ENCODE data around the gene CPA5.

Gene CPA5

GRCh38 chr7:130333832-130334231, 10.8 kb upstream of the CPA5 start:
- no peak for DNase-seq

DNA sequence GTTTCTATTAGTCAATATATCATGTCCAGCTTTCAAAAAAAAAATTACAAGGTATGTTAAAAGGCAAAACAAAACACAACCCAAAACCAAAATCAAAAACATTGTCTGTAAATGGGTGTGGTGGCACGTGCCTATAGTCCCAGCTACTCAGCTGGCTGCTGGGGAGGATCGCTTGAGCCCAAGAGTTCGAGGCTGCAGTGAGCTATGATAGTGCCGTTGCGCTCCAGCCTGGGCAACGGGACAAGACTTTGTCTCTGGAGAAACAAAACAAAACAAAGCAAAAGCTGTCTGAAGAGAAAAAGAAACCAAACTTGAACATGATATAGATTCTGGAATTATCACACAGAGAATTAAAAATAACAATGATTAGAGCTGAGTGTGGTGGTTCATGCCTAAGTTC, 10.3 kb upstream of the CPA5 start:
- DNase-seq, result no peak

DNA sequence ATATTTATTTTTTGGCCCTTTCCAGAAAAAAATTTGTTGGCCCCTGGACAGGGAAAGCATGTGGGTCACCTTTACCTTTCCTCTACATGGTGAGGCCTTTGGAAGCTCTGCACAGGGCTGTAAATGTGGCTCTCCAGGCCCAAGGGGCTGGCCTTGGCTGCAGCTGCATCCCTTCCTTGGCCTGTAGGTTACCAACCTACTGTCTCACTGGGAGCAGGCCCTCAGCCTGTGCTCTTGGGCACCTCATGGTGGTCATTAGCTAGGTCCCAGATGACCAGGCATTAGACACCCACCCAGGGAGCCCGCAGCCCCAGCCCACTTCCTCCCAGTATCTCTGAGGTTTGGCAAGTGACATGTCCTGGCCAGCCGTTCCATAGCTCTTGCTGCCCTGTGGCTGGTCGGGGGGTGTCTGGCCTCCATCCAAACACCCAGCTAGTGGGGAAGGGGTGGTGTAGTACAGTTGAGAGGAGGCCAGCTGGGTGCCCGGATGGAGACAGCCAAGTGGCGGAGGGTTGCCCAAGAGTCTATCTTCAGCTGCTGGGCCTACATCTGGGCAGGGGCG, 7.1 kb upstream of the CPA5 start:
- no peak for DNase-seq

DNA sequence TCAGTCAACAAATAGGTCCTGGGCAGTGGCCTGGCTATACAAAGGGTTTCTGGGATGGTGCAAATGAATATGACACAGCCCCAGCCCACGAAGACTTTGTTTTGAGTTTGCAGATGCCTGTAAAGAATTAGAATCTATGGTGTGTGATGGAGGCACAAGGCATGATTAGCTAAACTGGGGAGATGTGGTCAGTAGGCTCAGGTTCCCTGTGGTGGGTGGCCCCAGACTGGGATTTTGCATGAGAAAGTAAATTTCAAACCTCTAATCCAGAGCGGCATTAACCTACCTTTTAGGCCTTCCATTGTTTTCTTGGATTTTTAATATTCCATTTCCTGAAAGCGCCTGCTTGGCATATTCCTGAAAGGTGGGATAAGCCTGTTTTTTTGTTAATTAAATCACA, 6.4 kb upstream of the CPA5 start:
- no peak for DNase-seq

DNA sequence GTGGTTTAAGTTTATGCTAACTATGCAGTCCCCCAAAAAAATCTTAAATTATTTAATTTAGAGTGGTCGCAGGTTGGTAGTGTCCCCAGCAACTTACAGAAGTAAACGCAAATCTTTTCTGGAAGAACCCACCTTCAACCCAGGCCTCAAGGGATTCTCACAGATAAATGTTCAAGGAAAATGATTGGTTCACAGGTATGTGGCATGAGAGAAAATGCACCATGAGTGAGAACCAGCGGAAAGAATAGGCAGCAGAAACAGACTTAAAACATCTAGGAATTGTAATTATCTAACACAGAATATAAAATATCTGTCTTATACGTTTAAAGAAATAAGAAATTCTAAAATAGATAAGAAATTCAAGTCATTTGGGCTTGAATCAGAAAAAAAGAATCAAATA, 2.7 kb upstream of the CPA5 start:
- DNase-seq, result no peak

- no peak for DNase-seq
These were observed 1.8 kb upstream of the CPA5 start for GRCh38 chr7:130342701-130343380.

- no peak for DNase-seq
These were observed 520 bp downstream of the CPA5 start for GRCh38 chr7:130345136-130345535.

GRCh38 chr7:130345725-130346124, 1.1 kb downstream of the CPA5 start:
- no peak for DNase-seq

- no peak for DNase-seq
These were observed 1.7 kb downstream of the CPA5 start for GRCh38 chr7:130346177-130346905.

DNA sequence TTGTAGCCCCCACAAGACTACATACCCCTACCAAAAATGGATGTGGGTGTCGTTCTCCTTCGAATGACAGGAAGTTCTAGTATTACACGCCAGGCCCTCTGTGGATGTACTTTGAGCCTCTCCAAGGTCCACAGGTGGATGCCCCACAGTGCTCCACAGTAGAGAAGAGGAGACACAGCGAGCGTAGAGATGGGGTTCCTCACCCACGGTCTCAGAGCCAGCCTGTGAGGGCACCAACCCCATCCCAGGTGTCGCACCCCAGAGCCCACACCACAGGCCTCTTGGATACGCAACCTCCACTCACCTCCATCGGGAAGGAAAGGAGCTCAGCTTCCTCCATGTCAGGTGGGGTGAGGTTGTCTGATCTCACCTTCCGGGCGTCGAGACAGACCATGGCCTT, 2.3 kb downstream of the CPA5 start:
- DNase-seq, result no peak

GRCh38 chr7:130349911-130350782, 5.5 kb downstream of the CPA5 start:
- no peak for DNase-seq

DNA sequence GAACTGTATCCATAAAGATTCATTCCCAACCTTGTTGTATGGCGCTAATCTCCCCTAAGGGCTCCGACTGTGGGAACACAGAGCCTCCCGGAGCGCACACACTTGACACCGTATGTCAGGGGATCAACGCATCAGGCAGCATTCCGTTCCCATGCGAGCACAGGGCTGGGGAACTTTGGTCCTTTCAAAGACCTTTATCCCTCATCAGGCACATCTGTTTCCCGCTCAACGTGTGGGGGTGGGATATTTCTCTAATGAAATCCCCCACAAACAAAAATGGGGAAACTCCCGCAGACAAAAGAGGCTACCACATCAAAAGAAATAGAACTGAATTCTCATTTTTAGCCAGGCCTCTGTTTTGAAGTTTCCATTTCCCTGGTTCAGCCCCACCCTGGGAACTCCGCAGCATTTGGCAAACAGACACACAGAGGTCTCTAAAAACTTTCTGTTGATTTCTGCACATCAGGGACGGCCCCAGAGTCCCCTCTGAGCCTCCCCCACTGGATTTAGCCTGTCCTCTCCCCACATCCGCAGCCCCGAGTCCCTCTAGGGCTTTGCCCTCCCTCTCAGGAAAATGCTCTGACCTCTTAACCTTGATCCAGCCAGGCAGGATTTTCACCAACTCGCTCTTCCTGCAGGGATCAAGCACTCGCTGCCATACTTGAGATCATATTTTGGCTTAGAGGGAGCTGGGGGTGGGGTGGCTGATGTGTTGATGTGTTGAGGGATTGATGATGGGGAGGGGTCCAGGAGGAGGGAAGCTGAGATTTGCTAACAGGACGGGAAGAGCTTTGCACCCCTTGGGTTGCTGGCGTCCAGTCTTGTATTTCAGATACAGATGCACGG, 6.6 kb downstream of the CPA5 start:
- DNase-seq, result peak; percentile 21

DNA sequence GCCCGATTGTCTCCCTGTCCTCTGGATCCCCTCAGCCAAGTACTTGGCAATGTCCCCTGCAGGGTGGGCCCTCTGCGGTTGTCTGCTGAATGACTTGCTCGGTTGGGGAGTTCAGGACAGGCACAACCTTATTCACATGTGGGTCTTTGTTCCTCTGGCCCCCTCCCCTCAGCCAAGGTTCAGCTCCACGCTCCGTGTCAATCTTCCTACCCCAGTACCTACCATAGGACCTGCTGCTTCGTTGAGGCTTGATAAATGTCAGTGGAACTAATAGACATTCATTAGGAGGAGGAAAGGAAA, 7.1 kb downstream of the CPA5 start:
- DNase-seq, result no peak

DNA sequence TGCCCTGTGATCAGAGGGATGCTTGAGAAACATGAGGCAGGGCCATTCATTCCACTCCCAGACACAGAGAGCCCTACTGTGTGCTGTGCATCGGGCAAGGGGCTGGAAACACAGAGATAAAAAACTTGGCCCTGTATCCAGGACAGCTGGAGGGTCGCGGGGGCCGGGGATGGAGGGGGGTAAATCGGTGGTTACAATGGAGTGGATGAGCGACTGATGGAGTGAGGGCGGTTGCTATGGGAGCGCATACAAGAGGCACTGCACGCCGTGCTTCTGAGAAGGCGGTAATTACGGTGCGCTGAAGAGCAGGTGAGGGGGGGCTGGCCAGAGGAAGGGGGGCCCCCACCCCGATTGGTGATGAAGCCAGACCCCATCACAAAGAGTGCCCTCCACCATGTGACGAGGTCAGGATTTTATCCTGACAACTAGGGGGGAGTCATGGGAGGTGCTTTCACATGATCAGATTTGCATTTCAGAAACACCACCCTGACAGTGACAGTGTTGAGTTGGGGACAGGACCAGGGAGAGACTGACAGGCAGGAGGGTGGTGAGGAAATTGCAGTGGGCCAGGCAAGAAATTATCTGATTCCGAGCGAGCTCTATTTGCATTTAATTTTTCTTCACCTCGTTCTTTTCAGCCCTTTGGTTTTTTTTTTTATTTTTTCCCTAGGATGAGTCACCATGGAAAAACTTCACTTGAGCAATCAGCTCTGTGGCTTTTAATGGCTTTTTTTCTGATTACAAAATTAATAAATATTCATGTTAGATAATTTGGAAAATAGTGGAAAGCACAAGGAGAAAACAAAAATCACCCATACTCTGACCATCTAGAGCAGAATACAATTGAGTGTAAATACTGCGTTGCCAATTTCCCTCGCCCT, 7.8 kb downstream of the CPA5 start:
- DNase-seq, result peak; percentile 19

DNA sequence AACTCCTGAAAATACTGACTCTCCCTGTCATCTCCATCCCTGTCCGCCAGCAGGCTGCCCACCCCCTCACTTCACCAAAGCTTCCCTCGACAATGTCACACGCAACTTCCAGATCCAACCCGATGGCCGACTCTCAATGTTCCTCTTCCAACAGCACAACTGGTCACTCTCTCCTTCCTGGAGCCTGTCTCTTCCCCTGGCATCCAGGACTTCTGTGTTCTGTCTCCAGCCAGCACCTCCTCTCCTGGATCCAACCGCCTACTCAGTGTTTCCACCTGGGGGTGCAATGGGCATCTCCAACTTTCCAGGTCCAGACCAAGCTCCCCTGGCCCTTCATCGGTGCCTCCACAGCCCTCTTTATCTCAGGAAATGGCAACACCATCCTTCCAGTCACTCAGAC, 8.6 kb downstream of the CPA5 start:
- DNase-seq, result no peak

DNA sequence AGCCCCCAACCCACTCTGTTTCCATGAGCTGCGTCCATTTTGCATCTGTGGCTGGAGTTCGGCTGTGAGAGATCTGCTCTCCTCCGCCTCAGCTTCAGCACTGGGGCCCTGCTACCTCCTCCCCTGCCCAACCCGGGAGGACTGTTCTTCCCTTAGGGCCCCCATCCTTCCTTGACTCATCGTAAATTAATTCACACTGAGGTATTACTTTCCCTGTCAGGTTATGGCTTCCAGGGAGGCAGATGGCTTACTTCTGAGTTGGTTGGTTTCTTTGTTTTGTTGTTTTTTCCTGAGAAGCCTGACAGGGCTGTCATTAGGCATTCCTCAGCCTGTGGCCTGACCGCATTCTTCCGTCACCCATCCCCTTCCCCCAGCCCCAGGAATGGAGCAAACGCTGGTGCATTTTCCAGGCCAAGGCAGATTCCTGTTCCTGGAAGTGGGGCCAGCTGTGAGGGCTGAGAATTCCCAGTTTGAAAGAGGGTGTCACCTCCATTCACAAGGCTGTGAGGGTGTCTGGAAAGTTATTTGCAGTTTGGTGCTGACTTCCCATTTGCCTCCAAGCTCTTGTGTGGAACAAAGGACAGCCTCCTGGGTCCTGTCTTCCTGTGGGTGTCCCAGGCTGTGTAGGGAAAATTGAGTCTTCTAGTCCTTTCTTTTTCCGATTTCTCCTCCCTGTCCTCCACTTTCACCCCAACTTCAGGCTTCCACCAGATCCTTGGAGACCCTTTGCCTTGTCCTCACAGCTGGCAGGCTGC, 11.7 kb downstream of the CPA5 start:
- DNase-seq, result peak; percentile 7

DNA sequence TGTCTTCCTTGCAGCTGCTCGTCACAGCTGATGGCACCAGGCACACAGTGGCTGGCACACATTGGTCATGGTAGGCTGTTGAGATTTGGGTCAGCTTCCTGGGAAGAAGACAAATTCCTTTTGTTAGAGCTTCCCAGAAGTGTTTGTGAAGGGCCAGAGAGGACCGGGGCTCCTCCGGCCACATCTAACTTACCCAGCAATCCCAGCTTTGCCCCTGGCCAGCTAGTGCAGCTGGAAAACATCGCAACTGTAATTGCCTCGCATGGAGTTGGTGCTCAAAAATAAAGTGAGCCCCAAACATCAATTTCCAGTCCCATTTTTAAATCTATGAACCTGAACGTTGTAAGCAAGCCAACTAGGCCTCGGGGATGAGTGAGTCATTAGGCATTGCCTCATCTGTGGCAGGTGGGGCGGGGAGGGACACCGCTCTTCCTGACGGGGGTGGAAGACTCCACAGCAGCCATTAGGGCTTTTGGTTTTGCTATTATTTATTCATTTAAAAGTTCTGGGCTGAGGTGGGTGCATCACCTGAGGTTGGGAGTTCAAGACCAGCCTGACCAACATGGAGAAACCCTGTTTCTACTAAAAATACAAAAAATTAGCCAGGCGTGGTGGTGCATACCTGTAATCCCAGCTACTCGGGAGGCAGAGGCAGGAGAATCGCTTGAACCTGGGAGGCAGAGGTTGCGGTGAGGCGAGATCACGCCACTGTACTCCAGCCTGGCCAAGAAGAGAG, 12.4 kb downstream of the CPA5 start:
- peak; percentile 30 for DNase-seq

DNA sequence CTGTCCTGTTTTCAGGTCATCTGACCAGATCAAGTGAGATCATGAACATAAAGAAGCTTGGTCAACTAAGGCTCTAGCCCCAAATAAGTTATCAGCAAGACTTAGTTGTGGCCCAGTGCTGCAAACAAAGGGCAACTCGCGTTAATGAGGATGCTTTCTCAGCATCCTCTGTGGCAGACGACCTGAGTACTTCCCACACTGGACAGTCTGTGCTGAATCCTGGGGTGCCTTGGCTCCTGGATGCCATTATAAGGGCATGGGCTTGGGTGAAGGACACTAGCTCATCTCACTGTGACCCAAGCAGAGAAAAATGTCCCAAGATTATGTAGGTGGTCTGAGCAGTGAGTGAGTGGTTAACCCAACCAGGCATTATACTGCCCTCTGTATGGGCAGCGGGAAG, 13.9 kb downstream of the CPA5 start:
- no peak for DNase-seq

- no peak for DNase-seq
These were observed 14.8 kb downstream of the CPA5 start for GRCh38 chr7:130359276-130359857.

GRCh38 chr7:130360518-130360917, 15.9 kb downstream of the CPA5 start:
- DNase-seq, result no peak

All from stimulated activated CD8-positive, alpha-beta memory T cell treated with anti-CD3 and anti-CD28 coated beads, Interleukin-4, amount 100 ng/mL, for 48 hours (primary cell).